K562 (cell line): ENCODE measurements around the gene MEGF10. TPM values are rescaled to one million over a fixed set of nuclear protein-coding genes. Genes with fewer than 3 reads are reported as not detected.
"Not testable (repeated sequence)": the region's sequence is repeated elsewhere in the genome, so short reads cannot be mapped to it uniquely, and the experiment has no call there.

Experiments used
- ATAC-seq: fragments of 200-7000 bp; cut with Tn5 transposase; 3 replicates; pipeline ENCODE4 v1.9.1; 2020; ENCODE audit warnings: moderate library complexity
- BruUV-seq: library from RNA; stranded (reverse); fragments of 400-500 nt; replicated peaks from 2 replicates; lab custom pipeline; 2021; lab: Mats Ljungman, UMichigan
- CTCF ChIA-PET: fragments of 300-600 bp; formaldehyde crosslinking; extraction: SDS; loops from one replicate; lab custom pipeline; 2021; ENCODE audit warnings: low intra/inter-chr PET ratio; lab: Yijun Ruan, JAX
- POLR2A ChIA-PET: fragments of 300-600, 350-650 bp; sonication (Branson Sonifier 250); formaldehyde crosslinking; extraction: SDS; loops from one replicate; lab custom pipeline; 2021; ENCODE audit warnings: antibody characterized with exemption, inconsistent platforms; lab: Yijun Ruan, JAX
- DNase-seq, 4 experiments: peaks; one replicate each; pipeline versions ENCODE4 v3.0.0 to v3.0.0-alpha.2; 2011 to 2018; ENCODE audit warnings: low spot score in 3 of 4, mixed read lengths in 3 of 4; ENCODE audit errors: extremely low read depth in 1 of 4
- FAIRE-seq: peaks from 2 replicates; lab custom pipeline; 2011; peaks lifted over from hg19 to GRCh38; lab: Jason Lieb, UNC
- H2AFZ ChIP-seq: 2 replicates; pipeline ENCODE4 v1.6.0; 2011; ENCODE audit warnings: low read depth, low read length, control low read depth, inconsistent platforms
- H3K27ac ChIP-seq: fragments of 200-600 bp; 3 replicates; pipeline ENCODE4 v1.8.0; 2011; ENCODE audit warnings: low read depth, mild to moderate bottlenecking, control low read depth, inconsistent platforms, low read length, moderate library complexity, mixed read lengths; ENCODE audit errors: extremely low read depth
- H3K27me3 ChIP-seq, 2 experiments: fragments of 300-600 bp in 1 of 2; 2 replicates in 1 of 2; 3 replicates in 1 of 2; pipeline versions ENCODE4 v1.6.0 to v1.8.0; 2011; ENCODE audit warnings: inconsistent platforms in 2 of 2, low read length in 2 of 2, mild to moderate bottlenecking in 1 of 2, mixed read lengths in 1 of 2, moderate library complexity in 1 of 2; ENCODE audit not compliant: control insufficient read depth in 2 of 2, insufficient read depth in 2 of 2
- H3K36me3 ChIP-seq: fragments of 300-600 bp; 3 replicates; pipeline ENCODE4 v1.8.0; 2011; ENCODE audit warnings: mild to moderate bottlenecking, low read length, inconsistent platforms; ENCODE audit not compliant: control insufficient read depth, insufficient read depth
- H3K4me1 ChIP-seq, 2 experiments: fragments of 200-600 bp in 1 of 2; replicated peaks in 1 of 2; 2 replicates in 1 of 2; 3 replicates in 1 of 2; pipeline versions ENCODE4 v1.5.1 to v1.8.0; 2011; ENCODE audit warnings: inconsistent platforms in 2 of 2, low read length in 2 of 2, mild to moderate bottlenecking in 1 of 2, mixed read lengths in 1 of 2, moderate library complexity in 1 of 2; ENCODE audit not compliant: control insufficient read depth in 2 of 2, insufficient read depth in 2 of 2
- H3K4me2 ChIP-seq: 2 replicates; pipeline ENCODE4 v1.6.1; 2011; ENCODE audit warnings: low read length, control low read depth, inconsistent platforms, mixed read lengths; ENCODE audit not compliant: insufficient read depth
- H3K4me3 ChIP-seq: fragments of 200-600 bp; sonication (generic), shearing (Covaris generic); 2 replicates; pipeline ENCODE4 v1.5.1; 2016; ENCODE audit warnings: control low read depth, inconsistent platforms
- H3K79me2 ChIP-seq: fragments of 200-600 bp; 3 replicates; pipeline ENCODE4 v1.8.0; 2011; ENCODE audit warnings: low read length, inconsistent platforms; ENCODE audit not compliant: control insufficient read depth, insufficient read depth
- H3K9ac ChIP-seq, 2 experiments: 2 replicates each; pipeline versions ENCODE4 v1.6.0 to v1.6.1; 2011; ENCODE audit warnings: low read depth in 2 of 2, low read length in 2 of 2, control low read depth in 1 of 2, inconsistent platforms in 1 of 2, mild to moderate bottlenecking in 1 of 2, mixed read lengths in 1 of 2; ENCODE audit not compliant: insufficient read depth in 1 of 2
- H3K9me1 ChIP-seq: one replicate; pipeline ENCODE4 v1.6.0; 2011; ENCODE audit warnings: inconsistent platforms, mild to moderate bottlenecking, low read length, moderate library complexity; ENCODE audit not compliant: control insufficient read depth, insufficient read depth
- H3K9me3 ChIP-seq: replicated peaks from 2 replicates; pipeline ENCODE4 v1.5.1; 2011; ENCODE audit warnings: low read depth, low read length, inconsistent platforms; ENCODE audit not compliant: control insufficient read depth, insufficient read depth
- H4K20me1 ChIP-seq: replicated peaks from 2 replicates; pipeline ENCODE4 v1.6.1; 2011; ENCODE audit warnings: low read length, inconsistent platforms, mixed read lengths; ENCODE audit not compliant: control insufficient read depth, insufficient read depth
- ATF7 ChIP-seq: fragments of 450-650 bp; IDR thresholded peaks from 2 replicates; pipeline ENCODE4 v1.7.1; 2014; ENCODE audit warnings: mild to moderate bottlenecking, moderate library complexity
- CREB3 ChIP-seq: fragments of 450-650 bp; conservative IDR thresholded peaks from 2 replicates; pipeline ENCODE4 v1.6.1; 2016; ENCODE audit warnings: missing genetic modification characterization, low read depth, mild to moderate bottlenecking, missing compliant biosample characterization, moderate library complexity
- ELF1 ChIP-seq: fragments of 200-800 bp; sonication (Bioruptor generic); IDR thresholded peaks from 2 replicates; pipeline ENCODE4 v1.6.1; 2016; ENCODE audit warnings: missing genetic modification characterization, missing compliant biosample characterization
- FOXJ3 ChIP-seq: sonication (generic); formaldehyde crosslinking; IDR thresholded peaks from 2 replicates; pipeline ENCODE4 v1.4.0; 2020; ENCODE audit warnings: mild to moderate bottlenecking, missing genetic modification reagents
- MEIS2 ChIP-seq: fragments of 450-650 bp; IDR thresholded peaks from 2 replicates; pipeline ENCODE4 v1.6.1; 2014; ENCODE audit warnings: mild to moderate bottlenecking; ENCODE audit not compliant: partially characterized antibody
- NR2C1 ChIP-seq, 2 experiments: fragments of 450-650 bp; IDR thresholded peaks; 2 replicates each; pipeline ENCODE4 v1.6.1; 2017; ENCODE audit warnings: mild to moderate bottlenecking in 2 of 2, antibody characterized with exemption in 1 of 2, inconsistent platforms in 1 of 2, missing compliant biosample characterization in 1 of 2, missing genetic modification characterization in 1 of 2
- RCOR1 ChIP-seq, 2 experiments: IDR thresholded peaks; 2 replicates each; pipeline ENCODE4 v1.6.1; 2012; ENCODE audit warnings: low read depth in 2 of 2, low read length in 2 of 2, borderline replicate concordance in 1 of 2, improper control_type of control experiment in 1 of 2
- SOX6 ChIP-seq: fragments of 450-650 bp; IDR thresholded peaks from 2 replicates; pipeline ENCODE4 v1.6.1; 2014; ENCODE audit warnings: mild to moderate bottlenecking
- SREBF1 ChIP-seq: fragments of 150-350 bp; IDR thresholded peaks from 2 replicates; pipeline ENCODE4 v1.6.1; 2014; ENCODE audit warnings: antibody characterized with exemption, low read depth, low read length, borderline replicate concordance
- TBP ChIP-seq: optimal IDR thresholded peaks from 2 replicates; pipeline ENCODE3; 2011; ENCODE audit warnings: low read depth, low read length, improper control_type of control experiment
- TEAD4 ChIP-seq, 2 experiments: sonication (generic) in 1 of 2; formaldehyde crosslinking in 1 of 2; IDR thresholded peaks; 2 replicates each; pipeline versions ENCODE4 v1.6.1 to v1.8.0; 2012 to 2022; ENCODE audit warnings: borderline replicate concordance in 1 of 2, inconsistent platforms in 1 of 2, low read length in 1 of 2, mild to moderate bottlenecking in 1 of 2, missing genetic modification reagents in 1 of 2
- ZNF146 ChIP-seq: IDR thresholded peaks from one replicate; pipeline ENCODE4 v1.6.1; 2018; ENCODE audit warnings: missing compliant biosample characterization; ENCODE audit not compliant: unreplicated experiment
- ZNF668 ChIP-seq: fragments of 250-450 bp; sonication (Bioruptor Pico); IDR thresholded peaks from 2 replicates; pipeline ENCODE4 v1.8.0; 2022; ENCODE audit warnings: mild to moderate bottlenecking, inconsistent platforms
- WGBS: fragments of 100-300 bp; shearing (Covaris generic); methylation state at CpG from one replicate; pipeline ENCODE4 v1.1.6; 2016; ENCODE audit warnings: low coverage, mixed read lengths; ENCODE audit not compliant: insufficient coverage; ENCODE audit errors: missing lambda C conversion rate; 5-methylcytosine and 5-hydroxymethylcytosine counted together
- in situ Hi-C: fragments of 300-500 bp; cut with MboI; formaldehyde crosslinking; loops from 4 replicates; pipeline ENCODE4 v1.15.0; 2018; ENCODE audit warnings: inconsistent platforms, mixed read lengths
- intact Hi-C: fragments of 100-400 bp; cut with micrococcal nuclease; formaldehyde crosslinking; loops from 2 replicates; pipeline ENCODE4 v1.14.2; 2022
- polyA plus RNA-seq, 8 experiments: library from polyadenylated mRNA; depleted of rRNA in 4 of 8; stranded (reverse) in 5 of 8; unstranded in 3 of 8; fragments of >200 nt; fragmentation: Nextera tagmentation in 2 of 8; fragmentation: Illumina TruSeq in 1 of 8; extraction: Ambion mirVana in 2 of 8; extraction: Trizol in 1 of 8; gene quantifications; 2 replicates each; pipeline versions ENCODE4 v1.2.1 to v1.2.3, GENCODE V29; 2011 to 2014; ENCODE audit warnings: inconsistent platforms in 1 of 8, missing spikeins in 1 of 8
- total RNA-seq, 7 experiments: library from RNA; depleted of rRNA in 6 of 7; stranded (reverse); fragments of >200 nt in 6 of 7; fragmentation: Illumina TruSeq in 2 of 7; extraction: Trizol in 2 of 7; gene quantifications; 2 replicates each; pipeline versions ENCODE4 v1.2.1 to v1.2.3, GENCODE V29; 2011 to 2021; ENCODE audit warnings: low replicate concordance in 1 of 7

Gene MEGF10
- total and polyA plus RNA-seq, 9 of the 15 experiments (the other 6 are each of a cell fraction or from before 2014, with no cell fraction given), result 0.07 TPM; not detected in 8

DNA sequence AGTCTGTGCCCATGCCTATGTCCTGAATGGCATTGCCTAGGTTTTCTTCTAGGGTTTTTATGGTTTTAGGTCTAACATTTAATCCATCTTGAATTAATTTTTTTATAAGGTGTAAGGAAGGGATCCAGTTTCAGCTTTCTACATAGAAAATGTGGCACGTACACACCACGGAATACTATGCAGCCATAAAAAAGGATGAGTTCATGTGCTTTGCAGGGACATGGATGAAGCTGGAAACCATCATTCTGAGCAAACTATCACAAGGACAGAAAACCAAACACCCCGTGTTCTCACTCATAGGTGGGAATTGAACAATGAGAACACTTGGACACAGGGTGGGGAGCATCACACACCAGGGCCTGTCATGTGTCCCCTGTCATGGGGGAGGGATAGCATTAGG lies 26.8 kb downstream of the MEGF10 start:
- H3K4me1 ChIP-seq, H3K4me2 ChIP-seq, H3K79me2 ChIP-seq, H4K20me1 ChIP-seq, BruUV-seq, ATAC-seq, H3K9me1 ChIP-seq, DNase-seq, POLR2A ChIA-PET, FAIRE-seq, H3K36me3 ChIP-seq, H3K27ac ChIP-seq, H2AFZ ChIP-seq, CTCF ChIA-PET, H3K27me3 ChIP-seq, H3K9me3 ChIP-seq, H3K9ac ChIP-seq: not testable (repeated sequence)
- in situ Hi-C loops (loop anchor here (5.0 to 25.0 kb wide), 3 partner anchors 680 to 980 kb away; a partner anchor contains a TSS), intact Hi-C loops (loop anchor here (10.0 kb wide), 1 partner anchor 343 kb away; no protein-coding TSS in a partner anchor)
- WGBS, result 5% methylated on average over 3 of the region's 3 CpGs
- TF ChIP-seq ZNF146 (CRISPR knock-in tag), result peak; percentile 65
- TF ChIP-seq, all 486 proteins: peak for 1; not testable (repeated sequence) for 485
- not testable (repeated sequence) for H3K4me3 ChIP-seq

- no peak for DNase-seq
- intact Hi-C loops, result no loop called here
- ATAC-seq, result no peak
- H4K20me1 ChIP-seq, result no peaks in the 10 kb centered on the region
- FAIRE-seq, result peak; percentile 51
- H3K27me3 ChIP-seq, result no peaks in the 10 kb centered on the region
- ChIA-PET CTCF (no interaction called here), POLR2A (no interaction called here)
- no peaks in the 10 kb centered on the region for H3K36me3 ChIP-seq
- H3K79me2 ChIP-seq, result no peaks in the 10 kb centered on the region
- no peaks in the 10 kb centered on the region for H3K9me1 ChIP-seq
- no peak overlapping the region for H3K4me3 ChIP-seq
- H3K27ac ChIP-seq, result no peak overlapping the region
- no peak overlapping the region for H2AFZ ChIP-seq
- WGBS, result 0% methylated on average over 5 of the region's 5 CpGs
- H3K9ac ChIP-seq, result no peak overlapping the region
- H3K4me1 ChIP-seq, result no peaks in the 10 kb centered on the region
- H3K4me2 ChIP-seq, result no peak overlapping the region
- BruUV-seq, result no TSS peak
- H3K9me3 ChIP-seq, result no peaks in the 10 kb centered on the region
- in situ Hi-C loops, result loop anchor here (25.0 kb wide), 2 partner anchors 683 to 983 kb away; a partner anchor contains a TSS
- TF ChIP-seq SREBF1 (no peak), TEAD4 (IDR thresholded peaks at IDR 0.05; ENCODE audit: low read length) (peak; percentile 65; the same call in 1 of the 2 replicates), TEAD4 (CRISPR knock-in tag; IDR thresholded peaks at IDR 0.05; ENCODE audit: borderline replicate concordance) (no peak), ATF7 (no peak), FOXJ3 (CRISPR knock-in tag) (no peak), SOX6 (peak; percentile 52; the same call in 1 of the 2 replicates), CREB3 (tag) (no peak), RCOR1 (IDR thresholded peaks at IDR 0.05; ENCODE audit: borderline replicate concordance in 1 of 2, low read depth in 2 of 2, low read length in 2 of 2) (peak in 1 of 2 experiments; percentile 49; a peak in 1 of 4 replicates), MEIS2 (peak; percentile 22), ZNF668 (CRISPR knock-in tag) (no peak), NR2C1 (IDR thresholded peaks at IDR 0.05) (no peak), NR2C1 (tag; IDR thresholded peaks at IDR 0.05) (no peak), ELF1 (tag) (peak; percentile 37; the same call in 1 of the 2 replicates), TBP (no peak)
These were observed 29.7 kb downstream of the MEGF10 start for GRCh38 chr5:127320032-127320965.
